T47D (cell line): ENCODE data around the gene GPR75.
A peak's percentile ranks its signal among the peaks of the same experiment; 100 is the strongest.

Experiments used
- DNase-seq, 2 experiments: peaks; one replicate each; pipeline versions ENCODE4 v3.0.0 to v3.0.0-alpha.2; 2011 to 2012; ENCODE audit warnings: low read depth in 1 of 2, low spot score in 1 of 2
- JUND ChIP-seq: IDR thresholded peaks from 2 replicates; pipeline ENCODE4 v1.6.1; 2012; ENCODE audit warnings: low read depth
- in situ Hi-C: cut with HindIII; loops from 2 replicates; pipeline ENCODE4 v1.10.0; 2016; ENCODE audit warnings: low sequenced_read_pairs, low pct_unique_long_range_greater_than_20kb

GPR75 gene

GRCh38 chr2:53859206-53860181, at the start of gene GPR75:
Gene GPR75, minus strand, starts transcription at chr2:53859967. Its CDS starts 5,211 bp downstream, at chr2:53854756.
- no peak for DNase-seq
- in situ Hi-C loops: no loop called here
- no peak for TF ChIP-seq JUND

- DNase-seq: no peak
- no peak for TF ChIP-seq JUND
- in situ Hi-C loops: no loop called here
These were observed 47.8 kb upstream of the GPR75 start for GRCh38 chr2:53907582-53907981.

- no peak for DNase-seq
- in situ Hi-C loops: no loop called here
- TF ChIP-seq JUND: no peak
These were observed 45.6 kb upstream of the GPR75 start for GRCh38 chr2:53905396-53905795.

GRCh38 chr2:53903011-53903410, 43.2 kb upstream of the GPR75 start:
- in situ Hi-C loops: no loop called here
- no peak for DNase-seq
- no peak for TF ChIP-seq JUND

GRCh38 chr2:53901192-53901591, 41.4 kb upstream of the GPR75 start:
- no peak for DNase-seq
- in situ Hi-C loops: no loop called here
- no peak for TF ChIP-seq JUND

- no peak for TF ChIP-seq JUND
- in situ Hi-C loops: no loop called here
- DNase-seq: no peak
These were observed 37.1 kb upstream of the GPR75 start for GRCh38 chr2:53896864-53897263.

- in situ Hi-C loops: no loop called here
- no peak for TF ChIP-seq JUND
- DNase-seq: peak; percentile 2 to 45
These were observed 26.9 kb upstream of the GPR75 start for GRCh38 chr2:53886406-53887280.

- TF ChIP-seq JUND: no peak
- no peak for DNase-seq
- in situ Hi-C loops: no loop called here
These were observed 25.1 kb upstream of the GPR75 start for GRCh38 chr2:53884883-53885282.

- no peak for DNase-seq
- in situ Hi-C loops: no loop called here
- no peak for TF ChIP-seq JUND
These were observed 22.2 kb upstream of the GPR75 start for GRCh38 chr2:53881986-53882385.

- in situ Hi-C loops: no loop called here
- no peak for TF ChIP-seq JUND
- no peak for DNase-seq
These were observed 21.6 kb upstream of the GPR75 start for GRCh38 chr2:53881360-53881759.

- TF ChIP-seq JUND: no peak
- in situ Hi-C loops: no loop called here
- no peak for DNase-seq
These were observed 21.0 kb upstream of the GPR75 start for GRCh38 chr2:53880756-53881155.

- TF ChIP-seq JUND: no peak
- in situ Hi-C loops: no loop called here
- DNase-seq: no peak
These were observed 17.8 kb upstream of the GPR75 start for GRCh38 chr2:53877556-53877955.

- TF ChIP-seq JUND: no peak
- no peak for DNase-seq
- in situ Hi-C loops: no loop called here
These were observed 17.3 kb upstream of the GPR75 start for GRCh38 chr2:53877112-53877511.
